ENCODE results near the gene PRND. TPM values are rescaled to one million over a fixed set of nuclear protein-coding genes. Genes with fewer than 3 reads are reported as not detected.
"Not testable (repeated sequence)": the region's sequence is repeated elsewhere in the genome, so short reads cannot be mapped to it uniquely, and the experiment has no call there.

PRND gene
- total and polyA plus RNA-seq, 2 experiments from 2014 or later = not detected

DNA sequence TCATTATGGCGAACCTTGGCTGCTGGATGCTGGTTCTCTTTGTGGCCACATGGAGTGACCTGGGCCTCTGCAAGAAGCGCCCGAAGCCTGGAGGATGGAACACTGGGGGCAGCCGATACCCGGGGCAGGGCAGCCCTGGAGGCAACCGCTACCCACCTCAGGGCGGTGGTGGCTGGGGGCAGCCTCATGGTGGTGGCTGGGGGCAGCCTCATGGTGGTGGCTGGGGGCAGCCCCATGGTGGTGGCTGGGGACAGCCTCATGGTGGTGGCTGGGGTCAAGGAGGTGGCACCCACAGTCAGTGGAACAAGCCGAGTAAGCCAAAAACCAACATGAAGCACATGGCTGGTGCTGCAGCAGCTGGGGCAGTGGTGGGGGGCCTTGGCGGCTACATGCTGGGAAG lies 22.5 kb upstream of the PRND start:
- Histone ChIP-seq H4K20me1 (ENCODE audit: insufficient read depth) (peaks cover 7% of the 10 kb centered on the region; the same call in 1 of the 2 replicates), H3K9ac (no peak overlapping the region), H3K9me3 (ENCODE audit: low read depth) (no peaks in the 10 kb centered on the region), H2AFZ (no peak overlapping the region), H3K79me2 (ENCODE audit: insufficient read depth) (peaks cover 67% of the 10 kb centered on the region), H3K4me1 (ENCODE audit: insufficient read depth) (peaks cover 9% of the 10 kb centered on the region; the same call in 1 of the 2 replicates), H3K4me3 (no peak overlapping the region), H3F3A (ENCODE audit: insufficient read depth) (peaks cover 34% of the 10 kb centered on the region), H3K27me3 (replicated peaks; ENCODE audit: insufficient read depth) (no peaks in the 10 kb centered on the region), H3K9me2 (ENCODE audit: insufficient read depth) (no peaks in the 10 kb centered on the region), H3K36me3 (ENCODE audit: low read depth) (peaks cover 39% of the 10 kb centered on the region), H3K4me2 (ENCODE audit: unreplicated experiment) (no peak overlapping the region), H3K27ac (no peak overlapping the region)
- no peak for TF ChIP-seq EZH2 (IDR thresholded peaks at IDR 0.05; ENCODE audit: insufficient read depth, poor library complexity, severe bottlenecking)
- TF ChIP-seq EZH2phosphoT487 (IDR thresholded peaks at IDR 0.05; ENCODE audit: insufficient read depth, low read depth) = no peak
- in situ Hi-C loops (cut with MboI) = no loop called here
- 90 to 96% methylated on average over 8 to 9 of the region's 9 CpGs for WGBS, 2 experiments (ENCODE audit: low coverage in 1 of 2, low lambda C conversion rate in 2 of 2, missing lambda C conversion rate in 2 of 2)
- DNase-seq = no peak

DNA sequence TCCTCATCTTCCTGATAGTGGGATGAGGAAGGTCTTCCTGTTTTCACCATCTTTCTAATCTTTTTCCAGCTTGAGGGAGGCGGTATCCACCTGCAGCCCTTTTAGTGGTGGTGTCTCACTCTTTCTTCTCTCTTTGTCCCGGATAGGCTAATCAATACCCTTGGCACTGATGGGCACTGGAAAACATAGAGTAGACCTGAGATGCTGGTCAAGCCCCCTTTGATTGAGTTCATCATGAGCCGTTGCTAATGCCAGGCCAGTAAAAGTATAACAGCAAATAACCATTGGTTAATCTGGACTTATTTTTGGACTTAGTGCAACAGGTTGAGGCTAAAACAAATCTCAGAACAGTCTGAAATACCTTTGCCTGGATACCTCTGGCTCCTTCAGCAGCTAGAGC lies 21.8 kb upstream of the PRND start:
- Histone ChIP-seq H3K27ac (no peak overlapping the region), H3K79me2 (ENCODE audit: insufficient read depth) (peaks cover 59% of the 10 kb centered on the region), H3K36me3 (ENCODE audit: low read depth) (peaks cover 39% of the 10 kb centered on the region), H4K20me1 (ENCODE audit: insufficient read depth) (peaks cover 7% of the 10 kb centered on the region; the same call in 1 of the 2 replicates), H3K4me1 (ENCODE audit: insufficient read depth) (peaks cover 9% of the 10 kb centered on the region; the same call in 1 of the 2 replicates), H2AFZ (no peak overlapping the region), H3K9ac (no peak overlapping the region), H3F3A (ENCODE audit: insufficient read depth) (peaks cover 34% of the 10 kb centered on the region), H3K4me2 (ENCODE audit: unreplicated experiment) (no peak overlapping the region), H3K9me3 (ENCODE audit: low read depth) (no peaks in the 10 kb centered on the region), H3K9me2 (ENCODE audit: insufficient read depth) (no peaks in the 10 kb centered on the region), H3K4me3 (no peak overlapping the region), H3K27me3 (replicated peaks; ENCODE audit: insufficient read depth) (no peaks in the 10 kb centered on the region)
- WGBS, 2 experiments (ENCODE audit: low coverage in 1 of 2, low lambda C conversion rate in 2 of 2, missing lambda C conversion rate in 2 of 2) = 85 to 91% methylated on average over 3 of the region's 3 CpGs
- in situ Hi-C loops (cut with MboI) = no loop called here
- TF ChIP-seq EZH2 (IDR thresholded peaks at IDR 0.05; ENCODE audit: insufficient read depth, poor library complexity, severe bottlenecking) = no peak
- DNase-seq = no peak

DNA sequence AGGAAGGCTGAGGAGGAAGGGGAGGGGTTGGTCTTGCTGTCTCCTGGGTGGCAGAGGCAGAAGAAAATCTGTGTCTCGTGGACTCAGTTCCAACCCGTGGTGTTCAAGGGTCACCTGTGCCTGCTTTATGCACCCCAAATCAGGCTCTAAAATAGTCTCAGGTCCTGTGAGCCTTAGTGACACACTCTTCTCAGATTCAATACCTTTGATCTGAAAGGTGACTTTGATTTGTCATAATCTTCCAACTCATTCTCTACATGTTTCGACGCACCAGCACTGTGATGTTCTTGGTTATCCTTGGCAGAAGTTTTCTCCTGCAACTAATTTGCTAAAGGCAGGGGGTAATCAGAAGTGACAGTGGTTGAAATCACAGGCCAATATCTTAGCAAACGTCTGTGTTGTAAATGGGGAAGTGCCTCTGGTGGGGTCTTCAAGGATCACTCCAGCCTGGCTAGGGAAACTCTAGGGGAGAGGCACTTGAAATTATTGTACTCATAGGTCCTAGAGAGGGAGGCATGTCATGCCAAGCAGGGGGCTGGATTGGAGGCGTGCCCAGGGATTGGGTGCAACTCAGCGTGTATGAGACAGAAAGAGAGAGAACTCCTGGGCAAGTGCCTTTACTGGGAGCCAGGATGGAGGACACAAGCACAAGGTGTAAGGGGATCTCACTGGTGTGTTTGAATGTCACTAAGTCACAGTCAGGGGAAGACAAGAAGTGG lies 19.0 kb upstream of the PRND start:
- Histone ChIP-seq H3K4me2 (ENCODE audit: unreplicated experiment) (no peak overlapping the region), H3K4me1 (ENCODE audit: insufficient read depth) (peaks cover 9% of the 10 kb centered on the region; the same call in 1 of the 2 replicates), H4K20me1 (ENCODE audit: insufficient read depth) (peaks cover 7% of the 10 kb centered on the region; the same call in 1 of the 2 replicates), H3K27me3 (replicated peaks; ENCODE audit: insufficient read depth) (no peaks in the 10 kb centered on the region), H3K4me3 (no peak overlapping the region), H3K36me3 (ENCODE audit: low read depth) (peaks cover 29% of the 10 kb centered on the region), H3F3A (ENCODE audit: insufficient read depth) (peaks cover 34% of the 10 kb centered on the region), H3K27ac (no peak overlapping the region), H2AFZ (no peak overlapping the region), H3K9me3 (ENCODE audit: low read depth) (no peaks in the 10 kb centered on the region), H3K9me2 (ENCODE audit: insufficient read depth) (no peaks in the 10 kb centered on the region), H3K9ac (no peak overlapping the region), H3K79me2 (ENCODE audit: insufficient read depth) (peaks cover 32% of the 10 kb centered on the region)
- in situ Hi-C loops (cut with MboI) = no loop called here
- WGBS, 2 experiments (ENCODE audit: low coverage in 1 of 2, low lambda C conversion rate in 2 of 2, missing lambda C conversion rate in 2 of 2) = 58 to 67% methylated on average over 7 of the region's 7 CpGs
- DNase-seq = peak; percentile 8
- TF ChIP-seq EZH2phosphoT487 (IDR thresholded peaks at IDR 0.05; ENCODE audit: insufficient read depth, low read depth) (no peak), EZH2 (IDR thresholded peaks at IDR 0.05; ENCODE audit: insufficient read depth, poor library complexity, severe bottlenecking) (no peak)

DNA sequence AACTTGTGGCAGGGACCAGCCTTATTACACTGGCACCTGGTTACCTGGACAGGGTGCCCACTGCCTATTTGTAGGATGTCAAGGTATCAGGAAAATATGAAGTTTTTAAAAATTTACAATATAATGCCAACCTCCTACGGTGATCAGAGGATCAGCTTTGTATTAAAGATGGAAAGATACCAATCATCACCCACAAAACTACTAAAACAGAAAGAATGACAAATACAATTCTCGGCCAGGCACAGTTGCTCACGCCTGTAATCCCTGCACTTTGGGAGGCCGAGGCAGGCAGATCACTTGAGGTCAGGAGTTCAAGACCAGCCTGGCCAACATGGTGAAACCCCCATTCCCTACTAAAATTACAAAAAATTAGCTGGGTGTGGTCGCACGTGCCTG lies 18.4 kb upstream of the PRND start:
- Histone ChIP-seq H3K9ac (no peak overlapping the region), H4K20me1 (ENCODE audit: insufficient read depth) (peaks cover 7% of the 10 kb centered on the region; the same call in 1 of the 2 replicates), H3K27me3 (replicated peaks; ENCODE audit: insufficient read depth) (no peaks in the 10 kb centered on the region), H3F3A (ENCODE audit: insufficient read depth) (peaks cover 34% of the 10 kb centered on the region), H3K36me3 (ENCODE audit: low read depth) (peaks cover 29% of the 10 kb centered on the region), H3K9me3 (ENCODE audit: low read depth) (no peaks in the 10 kb centered on the region), H2AFZ (no peak overlapping the region), H3K9me2 (ENCODE audit: insufficient read depth) (no peaks in the 10 kb centered on the region), H3K79me2 (ENCODE audit: insufficient read depth) (peaks cover 26% of the 10 kb centered on the region), H3K4me2 (ENCODE audit: unreplicated experiment) (no peak overlapping the region), H3K4me3 (no peak overlapping the region), H3K4me1 (ENCODE audit: insufficient read depth) (peaks cover 9% of the 10 kb centered on the region; the same call in 1 of the 2 replicates), H3K27ac (no peak overlapping the region)
- 67% methylated on average over 6 of the region's 6 CpGs for WGBS, 2 experiments (ENCODE audit: low coverage in 1 of 2, low lambda C conversion rate in 2 of 2, missing lambda C conversion rate in 2 of 2)
- no peak for TF ChIP-seq EZH2phosphoT487 (IDR thresholded peaks at IDR 0.05; ENCODE audit: insufficient read depth, low read depth)
- DNase-seq = no peak
- in situ Hi-C loops (cut with MboI) = no loop called here

DNA sequence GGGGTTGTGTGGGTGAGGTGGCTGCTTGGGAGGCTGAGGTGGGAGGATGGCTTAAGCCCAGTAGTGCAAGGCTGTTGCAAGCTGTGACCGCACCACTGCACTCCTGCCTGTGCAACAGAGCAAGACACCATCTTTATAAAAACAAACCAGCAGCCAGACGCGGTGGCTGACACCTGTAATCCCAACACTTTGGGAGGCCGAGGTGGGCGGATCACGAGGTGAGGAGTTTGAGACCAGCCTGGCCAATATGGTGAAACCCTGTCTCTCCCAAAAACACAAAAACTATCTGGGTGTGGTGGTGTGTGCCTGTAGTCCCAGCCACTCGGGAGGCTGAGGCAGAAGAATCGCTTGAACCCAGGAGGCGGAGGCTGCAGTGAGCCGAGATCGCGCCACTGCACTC lies 14.8 kb upstream of the PRND start:
- H3K4me1 ChIP-seq (ENCODE audit: insufficient read depth); H3K36me3 ChIP-seq (ENCODE audit: low read depth); H3K9ac ChIP-seq; H3K4me2 ChIP-seq (ENCODE audit: unreplicated experiment); H3K9me3 ChIP-seq (ENCODE audit: low read depth); in situ Hi-C loops (cut with MboI); H4K20me1 ChIP-seq (ENCODE audit: insufficient read depth); DNase-seq; H3K27me3 ChIP-seq (replicated peaks; ENCODE audit: insufficient read depth); H3K4me3 ChIP-seq; H3K79me2 ChIP-seq (ENCODE audit: insufficient read depth); H3K9me2 ChIP-seq (ENCODE audit: insufficient read depth); H3K27ac ChIP-seq; H2AFZ ChIP-seq: not testable (repeated sequence)
- H3F3A ChIP-seq (ENCODE audit: insufficient read depth) = peaks cover 18% of the 10 kb centered on the region
- whole genome bisulfite sequencing, 2 experiments (ENCODE audit: low coverage in 1 of 2, low lambda C conversion rate in 2 of 2, missing lambda C conversion rate in 2 of 2) = 97% methylated on average over 12 of the region's 12 CpGs
